ENCODE data around the gene TMEM19. TPM values are rescaled to one million over a fixed set of nuclear protein-coding genes. Genes with fewer than 3 reads are reported as not detected.

TMEM19 gene
- 34.4 and 44.6 TPM in 2 replicates for total RNA-seq

- DNase-seq (ENCODE audit: low read depth in 2 of 2), result peak; percentile 92 to 94
Measured at GRCh38 chr12:71685914-71686657, at the start of gene TMEM19. Gene TMEM19 (plus strand): TSS chr12:71686082. CDS start chr12:71686681, 599 bp downstream.

GRCh38 chr12:71636704-71637115, 49.2 kb upstream of the TMEM19 start:
- peak; percentile 80 for DNase-seq (ENCODE audit: low read depth in 2 of 2)

GRCh38 chr12:71638499-71638898, 47.4 kb upstream of the TMEM19 start:
- no peak for DNase-seq (ENCODE audit: low read depth in 2 of 2)

GRCh38 chr12:71639341-71639760, 46.5 kb upstream of the TMEM19 start:
- DNase-seq (ENCODE audit: low read depth in 2 of 2), result no peak

- no peak for DNase-seq (ENCODE audit: low read depth in 2 of 2)
Measured at GRCh38 chr12:71640316-71640715, 45.6 kb upstream of the TMEM19 start.

GRCh38 chr12:71641390-71641789, 44.5 kb upstream of the TMEM19 start:
- no peak for DNase-seq (ENCODE audit: low read depth in 2 of 2)

- no peak for DNase-seq (ENCODE audit: low read depth in 2 of 2)
Measured at GRCh38 chr12:71642264-71642663, 43.6 kb upstream of the TMEM19 start.

GRCh38 chr12:71645268-71645667, 40.6 kb upstream of the TMEM19 start:
- no peak for DNase-seq (ENCODE audit: low read depth in 2 of 2)

GRCh38 chr12:71646512-71646911, 39.4 kb upstream of the TMEM19 start:
- DNase-seq (ENCODE audit: low read depth in 2 of 2), result no peak

GRCh38 chr12:71648537-71648936, 37.3 kb upstream of the TMEM19 start:
- DNase-seq (ENCODE audit: low read depth in 2 of 2), result no peak

GRCh38 chr12:71649401-71649800, 36.5 kb upstream of the TMEM19 start:
- DNase-seq (ENCODE audit: low read depth in 2 of 2), result no peak

GRCh38 chr12:71652656-71653055, 33.2 kb upstream of the TMEM19 start:
- DNase-seq (ENCODE audit: low read depth in 2 of 2), result no peak

- no peak for DNase-seq (ENCODE audit: low read depth in 2 of 2)
Measured at GRCh38 chr12:71653137-71653536, 32.7 kb upstream of the TMEM19 start.

GRCh38 chr12:71654200-71654599, 31.7 kb upstream of the TMEM19 start:
- no peak for DNase-seq (ENCODE audit: low read depth in 2 of 2)

- no peak for DNase-seq (ENCODE audit: low read depth in 2 of 2)
Measured at GRCh38 chr12:71655495-71655894, 30.4 kb upstream of the TMEM19 start.

- DNase-seq (ENCODE audit: low read depth in 2 of 2), result no peak
Measured at GRCh38 chr12:71655907-71656306, 30.0 kb upstream of the TMEM19 start.

- DNase-seq (ENCODE audit: low read depth in 2 of 2), result no peak
Measured at GRCh38 chr12:71656740-71657139, 29.1 kb upstream of the TMEM19 start.

- peak; percentile 19 to 44 for DNase-seq (ENCODE audit: low read depth in 2 of 2)
Measured at GRCh38 chr12:71661977-71662530, 23.8 kb upstream of the TMEM19 start.

- peak; percentile 51 to 74 for DNase-seq (ENCODE audit: low read depth in 2 of 2)
Measured at GRCh38 chr12:71662849-71663560, 22.9 kb upstream of the TMEM19 start.

- DNase-seq (ENCODE audit: low read depth in 2 of 2), result peak; percentile 99 to 100
Measured at GRCh38 chr12:71663561-71664410, 22.1 kb upstream of the TMEM19 start, which contains the start of the genes THAP2 and ZFC3H1. Gene THAP2 (plus strand): TSS chr12:71664301. CDS start chr12:71664510, 209 bp downstream. Gene ZFC3H1 (minus strand): TSS chr12:71663848. CDS start chr12:71663610, 238 bp downstream.

- peak; percentile 33 to 35 for DNase-seq (ENCODE audit: low read depth in 2 of 2)
Measured at GRCh38 chr12:71664411-71665089, 21.3 kb upstream of the TMEM19 start.

All from lung microvascular endothelial cell (primary cell).